Measurements from ENCODE around the gene GGT7.
"Not testable (repeated sequence)": the region's sequence is repeated elsewhere in the genome, so short reads cannot be mapped to it uniquely, and the experiment has no call there.

GGT7 gene

DNA sequence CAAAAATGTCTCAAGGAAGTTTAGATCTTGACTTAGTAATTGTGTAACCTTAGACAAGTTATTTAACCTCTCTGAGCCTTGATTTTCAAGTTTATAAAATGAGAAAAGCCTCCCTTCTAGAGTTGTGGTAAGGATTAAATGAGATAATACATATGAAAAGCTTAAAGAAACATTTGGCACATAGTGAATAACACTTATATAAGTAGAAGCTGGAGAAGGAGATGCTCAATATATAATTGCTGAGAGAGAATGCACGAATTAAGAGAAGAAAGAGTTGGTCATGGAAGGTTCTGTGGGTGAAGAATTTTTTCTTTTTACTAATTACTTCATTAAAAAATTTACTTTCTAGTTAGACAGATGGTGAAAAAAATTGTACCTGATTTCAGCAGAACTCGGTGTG, 9.0 kb upstream of the GGT7 start:
- Histone ChIP-seq H3K4me3 (ENCODE audit: low read length) (no peak overlapping the region), H3K4me1 (ENCODE audit: insufficient read depth, low read length) (no peaks in the 10 kb centered on the region), H3K9ac (ENCODE audit: low read depth, low read length) (no peak overlapping the region), H3K9me3 (ENCODE audit: insufficient read depth, low read depth, low read length) (no peaks in the 10 kb centered on the region), H3K36me3 (ENCODE audit: insufficient read depth, low read length) (peaks cover 16% of the 10 kb centered on the region; the same call in 1 of the 2 replicates), H3K27ac (ENCODE audit: low read depth, low read length) (no peak overlapping the region), H3K27me3 (ENCODE audit: insufficient read depth, low read length) (peaks cover 12% of the 10 kb centered on the region)
- 89% methylated on average over 1 of the region's 2 CpGs for WGBS

DNA sequence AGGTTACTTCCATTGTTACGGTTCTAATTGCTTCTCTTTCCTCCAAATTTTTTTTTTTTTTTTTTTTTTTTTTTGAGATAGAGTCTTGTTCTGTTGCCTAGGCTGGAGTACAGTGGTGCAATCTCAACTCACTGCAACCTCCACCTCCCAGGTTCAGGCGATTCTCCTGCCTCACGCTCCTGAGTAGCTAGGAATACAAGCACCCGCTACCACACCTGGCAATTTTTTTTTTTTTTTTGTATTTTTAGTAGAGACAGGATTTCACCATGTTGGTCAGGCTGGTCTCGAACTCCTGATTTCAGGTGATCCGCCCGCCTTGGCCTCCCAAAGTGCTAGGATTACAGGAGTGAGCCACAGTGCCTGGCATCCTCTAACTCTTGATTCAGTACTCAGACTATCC, 8.3 kb upstream of the GGT7 start:
- not testable (repeated sequence) for H3K9me3 ChIP-seq (ENCODE audit: insufficient read depth, low read depth, low read length); H3K9ac ChIP-seq (ENCODE audit: low read depth, low read length); H3K27ac ChIP-seq (ENCODE audit: low read depth, low read length); H3K4me3 ChIP-seq (ENCODE audit: low read length); H3K4me1 ChIP-seq (ENCODE audit: insufficient read depth, low read length)
- peaks cover 15% of the 10 kb centered on the region for H3K27me3 ChIP-seq (ENCODE audit: insufficient read depth, low read length)
- H3K36me3 ChIP-seq (ENCODE audit: insufficient read depth, low read length): peaks cover 16% of the 10 kb centered on the region; the same call in 1 of the 2 replicates
- WGBS: 92% methylated on average over 6 of the region's 7 CpGs

DNA sequence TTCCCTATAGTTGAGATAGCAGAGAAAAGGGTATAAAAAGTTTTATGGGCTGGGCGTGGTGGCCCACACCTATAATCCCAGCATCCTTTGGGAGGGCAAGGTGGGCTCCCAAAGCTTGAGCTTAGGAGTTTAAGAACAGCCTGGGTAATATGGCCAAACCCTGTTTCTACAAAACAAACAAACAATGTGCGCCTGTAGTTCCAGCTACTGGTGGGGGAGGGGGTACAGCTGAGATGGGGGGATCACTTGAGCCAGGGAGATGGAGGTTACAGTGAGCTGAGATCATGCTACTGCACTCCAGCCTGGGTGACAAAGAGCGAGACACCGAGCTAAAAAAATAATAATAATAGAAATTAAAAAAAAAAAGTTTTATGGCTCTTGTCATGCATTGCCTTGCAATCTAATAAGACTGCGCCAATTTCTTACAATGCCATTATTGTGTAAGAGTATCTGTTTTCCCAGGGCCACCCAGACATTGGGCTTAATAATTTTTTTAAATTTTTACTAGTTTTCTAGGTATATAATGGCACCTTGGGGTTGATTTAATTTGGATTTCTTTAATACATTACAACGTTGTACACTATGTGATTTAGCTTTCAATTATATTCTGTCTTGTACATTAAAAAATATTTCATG, 7.7 kb upstream of the GGT7 start:
- no peak overlapping the region for H3K27ac ChIP-seq (ENCODE audit: low read depth, low read length)
- 94% methylated on average over 3 of the region's 6 CpGs for WGBS

DNA sequence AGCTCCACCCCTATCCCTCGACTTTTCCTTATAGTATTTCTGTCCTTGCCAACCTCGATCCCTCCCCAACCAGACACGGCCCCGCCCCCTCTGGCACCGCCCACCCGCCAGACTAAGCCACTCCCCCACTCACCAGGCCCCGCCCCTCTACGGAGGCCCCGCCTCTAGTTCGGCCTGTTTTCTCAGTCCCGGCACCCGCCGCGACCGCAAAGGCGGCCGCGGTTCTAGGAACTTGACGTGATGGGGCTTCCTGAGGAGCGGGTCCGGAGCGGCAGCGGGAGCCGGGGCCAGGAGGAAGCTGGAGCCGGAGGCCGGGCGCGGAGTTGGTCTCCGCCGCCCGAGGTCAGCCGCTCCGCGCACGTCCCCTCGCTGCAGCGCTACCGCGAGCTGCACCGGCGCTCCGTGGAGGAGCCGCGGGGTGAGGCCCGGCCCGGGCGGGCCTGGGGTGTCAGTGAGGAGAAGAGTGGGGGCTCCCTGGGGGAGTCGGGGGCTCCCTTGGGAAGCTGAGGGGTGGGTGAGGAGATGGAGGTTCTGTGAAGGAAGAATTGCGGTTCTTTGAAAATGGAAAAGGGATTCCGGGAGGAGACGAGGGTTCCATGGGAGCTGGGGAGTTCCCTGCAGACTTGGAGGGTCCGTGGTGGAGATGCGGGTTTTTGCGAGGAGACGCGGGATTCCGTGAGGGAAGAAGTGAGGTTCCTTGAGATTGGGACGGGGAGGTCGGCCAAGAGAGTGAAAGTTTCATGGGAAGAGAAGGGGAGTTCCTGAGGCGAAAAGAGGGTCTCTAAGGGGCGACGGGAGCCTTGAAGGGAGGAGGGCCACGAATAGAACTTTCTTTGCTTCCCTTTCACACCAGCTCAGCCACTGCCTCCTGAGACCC, 4.0 kb upstream of the GGT7 start, which contains the start of gene ACSS2:
Gene ACSS2, plus strand, starts transcription at position 207 of the 877 bp plus-strand sequence. Its CDS starts 34 bp downstream, at position 241.
- H3K36me3 ChIP-seq (ENCODE audit: insufficient read depth, low read length): no peaks in the 10 kb centered on the region
- peak within 1 kb of the TSS; percentile 58; the same call in 1 of the 2 replicates for H3K9ac ChIP-seq (ENCODE audit: low read depth, low read length)
- 1% methylated on average over 63 of the region's 63 CpGs for WGBS
- peaks cover 34% of the 10 kb centered on the region for H3K27me3 ChIP-seq (ENCODE audit: insufficient read depth, low read length)
- H3K4me3 ChIP-seq (ENCODE audit: low read length): peak within 1 kb of the TSS; percentile 77
- H3K4me1 ChIP-seq (ENCODE audit: insufficient read depth, low read length): peaks cover 9% of the 10 kb centered on the region; the same call in 1 of the 2 replicates
- H3K9me3 ChIP-seq (ENCODE audit: insufficient read depth, low read depth, low read length): no peaks in the 10 kb centered on the region
- H3K27ac ChIP-seq (ENCODE audit: low read depth, low read length): no peak within 1 kb of the TSS

More for the DNA sequence above, 7.7 kb upstream of the GGT7 start:
- H3K4me3 ChIP-seq (ENCODE audit: low read length): no peak overlapping the region
- H3K9me3 ChIP-seq (ENCODE audit: insufficient read depth, low read depth, low read length): no peaks in the 10 kb centered on the region
- H3K27me3 ChIP-seq (ENCODE audit: insufficient read depth, low read length): peaks cover 15% of the 10 kb centered on the region
- H3K9ac ChIP-seq (ENCODE audit: low read depth, low read length): no peak overlapping the region
- H3K4me1 ChIP-seq (ENCODE audit: insufficient read depth, low read length): peaks cover 3% of the 10 kb centered on the region; the same call in 1 of the 2 replicates
- peaks cover 16% of the 10 kb centered on the region; the same call in 1 of the 2 replicates for H3K36me3 ChIP-seq (ENCODE audit: insufficient read depth, low read length)

DNA sequence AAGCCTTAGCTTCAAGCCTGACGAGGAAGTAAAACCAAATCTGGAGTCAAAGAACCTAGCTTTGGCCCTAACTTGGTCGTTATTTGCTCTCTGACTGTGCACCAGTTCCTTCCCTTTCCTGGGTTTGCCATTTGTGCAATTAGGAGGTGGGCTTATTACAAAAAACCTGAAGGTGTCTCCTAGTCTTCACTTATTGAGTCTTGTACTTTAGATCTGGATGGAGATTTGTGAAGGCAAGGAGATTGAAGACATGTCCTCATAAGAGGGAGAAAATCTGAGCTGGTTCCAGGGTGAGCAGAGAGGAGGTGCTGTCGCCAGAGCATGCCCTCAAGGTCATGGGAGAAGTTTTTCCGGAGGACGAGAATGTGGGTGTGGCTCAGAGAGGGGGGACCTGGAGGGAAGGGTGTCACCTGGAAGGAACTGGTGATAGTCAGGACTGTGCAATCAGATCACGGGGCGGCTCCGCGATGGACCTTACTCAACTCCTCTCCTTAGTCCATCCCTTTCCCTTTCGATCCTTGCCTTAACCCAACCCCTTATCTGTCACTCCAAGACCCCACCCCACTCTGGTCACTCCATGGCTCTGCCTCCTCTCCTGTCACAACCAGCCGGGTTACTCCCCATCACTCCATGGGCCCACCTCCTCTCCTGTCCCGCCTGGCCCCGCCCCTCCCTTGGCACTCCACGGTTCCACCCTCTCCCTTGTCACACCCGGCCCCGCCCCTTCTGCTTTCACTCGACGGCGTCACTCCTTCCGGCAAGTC, 3.2 kb upstream of the GGT7 start:
- no peaks in the 10 kb centered on the region for H3K9me3 ChIP-seq (ENCODE audit: insufficient read depth, low read depth, low read length)
- peaks cover 9% of the 10 kb centered on the region; the same call in 1 of the 2 replicates for H3K4me1 ChIP-seq (ENCODE audit: insufficient read depth, low read length)
- no peak overlapping the region for H3K9ac ChIP-seq (ENCODE audit: low read depth, low read length)
- H3K36me3 ChIP-seq (ENCODE audit: insufficient read depth, low read length): no peaks in the 10 kb centered on the region
- no peak overlapping the region for H3K27ac ChIP-seq (ENCODE audit: low read depth, low read length)
- H3K27me3 ChIP-seq (ENCODE audit: insufficient read depth, low read length): peaks cover 36% of the 10 kb centered on the region
- 10% methylated on average over 20 of the region's 20 CpGs for WGBS
- peak overlapping the region; percentile 77 for H3K4me3 ChIP-seq (ENCODE audit: low read length)

DNA sequence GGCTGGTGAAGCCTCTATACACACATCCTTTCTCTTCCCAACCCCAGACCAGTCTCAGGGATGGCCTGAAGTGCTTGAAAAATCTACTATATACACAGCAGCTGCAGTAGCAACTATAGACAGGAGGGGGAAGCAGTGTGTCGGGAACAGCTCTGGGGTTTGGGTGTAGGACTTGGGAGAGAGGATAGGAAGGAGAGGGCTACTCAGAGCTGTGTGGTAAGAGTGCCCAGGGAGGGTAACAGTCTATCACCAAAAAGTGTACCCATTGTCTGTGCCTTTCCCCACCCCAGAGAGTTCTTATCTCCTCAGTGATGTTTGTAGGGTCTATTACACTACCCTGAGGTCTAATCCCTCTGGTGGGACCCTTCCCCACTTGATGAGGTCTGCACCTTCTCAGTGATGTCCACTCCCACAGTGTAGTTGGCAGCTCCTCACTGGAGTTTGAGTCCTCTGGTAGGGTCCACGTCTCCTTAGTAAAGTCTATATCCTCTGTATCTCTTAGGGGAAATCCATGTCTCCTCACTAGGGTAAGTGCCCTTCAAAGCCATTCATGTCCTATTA, 1.5 kb upstream of the GGT7 start:
- no peaks in the 10 kb centered on the region for H3K9me3 ChIP-seq (ENCODE audit: insufficient read depth, low read depth, low read length)
- H3K36me3 ChIP-seq (ENCODE audit: insufficient read depth, low read length): no peaks in the 10 kb centered on the region
- H3K4me1 ChIP-seq (ENCODE audit: insufficient read depth, low read length): peaks cover 9% of the 10 kb centered on the region; the same call in 1 of the 2 replicates
- peaks cover 36% of the 10 kb centered on the region for H3K27me3 ChIP-seq (ENCODE audit: insufficient read depth, low read length)
- no peak overlapping the region for H3K4me3 ChIP-seq (ENCODE audit: low read length)
- WGBS: 40% methylated on average over 2 of the region's 2 CpGs
- no peak overlapping the region for H3K9ac ChIP-seq (ENCODE audit: low read depth, low read length)
- H3K27ac ChIP-seq (ENCODE audit: low read depth, low read length): no peak overlapping the region

DNA sequence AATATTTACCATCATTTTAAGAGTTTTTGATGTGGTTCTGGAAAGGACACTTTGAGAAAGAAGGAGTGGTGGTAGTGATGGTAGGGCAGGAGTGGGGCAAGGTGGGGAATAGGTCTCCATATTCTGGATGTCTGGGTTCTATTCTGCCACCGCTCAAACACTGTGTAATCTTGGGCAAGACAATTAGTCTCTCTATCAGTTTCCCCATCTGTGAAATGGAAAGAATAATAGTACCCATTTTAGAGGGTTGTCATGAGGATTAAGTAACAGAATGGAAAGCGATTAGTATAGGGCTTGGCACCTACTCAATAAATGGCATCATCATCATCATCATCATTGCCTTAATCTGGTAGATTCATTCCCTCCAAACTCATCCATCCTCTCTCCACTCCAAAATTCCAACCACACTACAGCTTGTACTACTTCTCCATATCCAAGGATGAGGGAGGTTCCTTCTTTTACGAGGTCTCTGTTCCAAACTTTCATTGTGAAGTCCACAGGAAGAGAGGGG, 982 bp upstream of the GGT7 start:
- Histone ChIP-seq H3K9me3 (ENCODE audit: insufficient read depth, low read depth, low read length) (no peaks in the 10 kb centered on the region), H3K9ac (ENCODE audit: low read depth, low read length) (no peak overlapping the region), H3K27me3 (ENCODE audit: insufficient read depth, low read length) (peaks cover 36% of the 10 kb centered on the region), H3K27ac (ENCODE audit: low read depth, low read length) (no peak overlapping the region), H3K4me1 (ENCODE audit: insufficient read depth, low read length) (peaks cover 9% of the 10 kb centered on the region; the same call in 1 of the 2 replicates), H3K36me3 (ENCODE audit: insufficient read depth, low read length) (no peaks in the 10 kb centered on the region), H3K4me3 (ENCODE audit: low read length) (no peak overlapping the region)
- WGBS: 94% methylated on average over 2 of the region's 3 CpGs

DNA sequence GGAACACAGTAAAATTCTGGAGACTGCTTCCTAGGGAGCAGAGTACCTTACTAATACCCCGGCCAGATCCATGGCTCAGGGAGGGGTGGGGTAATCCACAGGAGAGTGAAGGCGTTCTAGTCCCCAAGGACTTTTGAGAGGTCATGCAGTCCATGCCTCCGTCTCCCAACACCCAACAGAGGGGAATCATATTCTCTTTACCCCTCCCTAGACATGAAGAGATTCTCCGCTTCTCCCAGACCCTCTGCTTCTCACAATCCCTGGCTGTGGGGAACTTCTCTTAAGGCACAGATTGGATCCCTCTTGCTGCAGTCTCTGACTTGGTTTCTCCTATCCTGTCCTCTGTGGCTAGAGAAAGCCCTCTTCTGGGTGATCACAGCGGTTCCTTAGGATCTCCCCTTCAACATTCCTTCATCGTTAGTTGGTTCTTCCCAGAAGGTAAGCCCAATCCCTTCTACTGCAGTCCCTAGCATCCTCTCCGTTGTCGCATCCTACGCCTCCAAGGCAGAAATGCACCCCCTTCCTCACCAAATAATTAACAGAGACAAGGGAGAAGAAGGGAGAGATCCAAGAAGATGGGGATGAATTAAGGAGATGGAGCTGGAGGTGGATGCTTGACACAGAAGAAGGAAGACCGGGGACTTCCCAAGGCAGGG, 562 bp downstream of the GGT7 start:
- no peaks in the 10 kb centered on the region for H3K9me3 ChIP-seq (ENCODE audit: insufficient read depth, low read depth, low read length)
- no peak overlapping the region for H3K27ac ChIP-seq (ENCODE audit: low read depth, low read length)
- peaks cover 9% of the 10 kb centered on the region; the same call in 1 of the 2 replicates for H3K4me1 ChIP-seq (ENCODE audit: insufficient read depth, low read length)
- no peaks in the 10 kb centered on the region for H3K36me3 ChIP-seq (ENCODE audit: insufficient read depth, low read length)
- 40% methylated on average over 10 of the region's 10 CpGs for WGBS
- peak overlapping the region; percentile 78 for H3K4me3 ChIP-seq (ENCODE audit: low read length)
- H3K9ac ChIP-seq (ENCODE audit: low read depth, low read length): peak overlapping the region; percentile 56
- peaks cover 28% of the 10 kb centered on the region for H3K27me3 ChIP-seq (ENCODE audit: insufficient read depth, low read length)

DNA sequence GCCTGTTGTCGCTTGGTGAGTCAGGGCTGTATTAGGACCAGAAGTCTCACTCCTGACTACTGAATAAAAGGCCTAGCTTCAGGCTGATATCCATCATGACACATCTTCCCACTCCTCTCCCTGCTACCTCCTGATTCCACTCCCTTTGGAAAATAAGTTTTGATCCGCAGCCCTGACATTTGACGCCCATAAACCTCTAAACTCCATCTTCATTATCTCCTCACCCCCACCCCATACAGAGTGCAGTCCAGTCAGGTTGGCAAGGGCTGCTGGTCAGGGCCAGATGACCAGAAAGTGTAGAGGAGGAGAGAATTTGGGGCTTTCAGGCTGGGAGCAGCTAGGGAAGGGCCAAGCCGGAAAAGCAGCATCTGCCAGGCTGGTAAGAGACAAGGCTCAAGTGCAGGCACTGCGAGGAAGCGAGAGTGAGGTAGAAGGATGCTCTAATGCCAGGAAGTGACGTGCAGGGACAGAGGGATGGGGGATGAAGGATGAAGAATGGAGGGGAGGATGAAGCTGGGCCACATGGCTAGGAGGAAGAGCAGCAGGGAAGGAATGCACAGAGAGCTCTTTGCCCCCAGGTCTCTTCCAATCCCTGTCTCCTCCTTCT, 1.2 kb downstream of the GGT7 start:
- peak overlapping the region; percentile 78 for H3K4me3 ChIP-seq (ENCODE audit: low read length)
- no peaks in the 10 kb centered on the region for H3K36me3 ChIP-seq (ENCODE audit: insufficient read depth, low read length)
- no peak overlapping the region for H3K27ac ChIP-seq (ENCODE audit: low read depth, low read length)
- 92% methylated on average over 7 of the region's 7 CpGs for WGBS
- no peak overlapping the region for H3K9ac ChIP-seq (ENCODE audit: low read depth, low read length)
- H3K9me3 ChIP-seq (ENCODE audit: insufficient read depth, low read depth, low read length): no peaks in the 10 kb centered on the region
- H3K4me1 ChIP-seq (ENCODE audit: insufficient read depth, low read length): peaks cover 9% of the 10 kb centered on the region; the same call in 1 of the 2 replicates
- H3K27me3 ChIP-seq (ENCODE audit: insufficient read depth, low read length): peaks cover 21% of the 10 kb centered on the region

DNA sequence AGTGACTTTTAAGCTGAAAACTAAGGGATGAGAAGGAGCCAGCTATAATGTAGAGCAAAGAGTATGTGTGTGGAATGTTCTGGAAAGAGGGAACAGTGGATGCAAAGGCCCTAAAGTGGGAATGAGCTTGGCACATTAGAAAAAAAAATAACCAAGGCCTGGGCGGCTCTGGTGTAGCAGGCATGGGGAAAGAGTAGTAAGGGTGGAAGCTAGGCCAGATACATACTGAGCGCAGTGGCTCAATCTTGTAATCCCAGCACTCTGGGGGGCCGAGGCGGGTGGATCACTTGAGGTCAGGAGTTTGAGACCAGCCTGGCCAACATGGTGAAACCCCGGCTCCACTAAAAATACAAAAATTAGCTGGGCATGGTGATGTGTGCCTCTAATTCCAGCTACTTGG, 8.4 kb downstream of the GGT7 start:
- H3K9ac ChIP-seq (ENCODE audit: low read depth, low read length): no peak overlapping the region
- H3K4me3 ChIP-seq (ENCODE audit: low read length): no peak overlapping the region

More for the DNA sequence above, 8.4 kb downstream of the GGT7 start:
- Histone ChIP-seq H3K9me3 (ENCODE audit: insufficient read depth, low read depth, low read length) (no peaks in the 10 kb centered on the region), H3K27ac (ENCODE audit: low read depth, low read length) (no peak overlapping the region), H3K4me1 (ENCODE audit: insufficient read depth, low read length) (peaks cover 4% of the 10 kb centered on the region; the same call in 1 of the 2 replicates), H3K36me3 (ENCODE audit: insufficient read depth, low read length) (peaks cover 15% of the 10 kb centered on the region; the same call in 1 of the 2 replicates), H3K27me3 (ENCODE audit: insufficient read depth, low read length) (no peaks in the 10 kb centered on the region)
- WGBS: 95% methylated on average over 5 of the region's 5 CpGs

Data from HUES64 (cell line).